Ammon's horn (tissue), 1 donor: ENCODE data around the gene UBE3B.

Experiments used
- DNase-seq: peaks from one replicate; pipeline ENCODE4 v3.0.0-alpha.2; 2016; ENCODE audit warnings: low spot score

Gene UBE3B

GRCh38 chr12:109573029-109573913 lies 95.8 kb downstream of the UBE3B start, which contains the start of the genes MMAB and MVK:
MMAB (minus strand) TSS chr12:109573504; CDS start chr12:109573480, 24 bp downstream.
MVK (plus strand) TSS chr12:109573794; CDS start chr12:109574823, 1,029 bp downstream.
- peak; percentile 99 for DNase-seq

- DNase-seq, result no peak
These were observed 96.4 kb downstream of the UBE3B start for GRCh38 chr12:109573914-109574244.

- no peak for DNase-seq
These were observed 98.2 kb downstream of the UBE3B start for GRCh38 chr12:109575683-109576082.

GRCh38 chr12:109577311-109577710 lies 99.9 kb downstream of the UBE3B start:
- DNase-seq, result no peak

- DNase-seq, result no peak
These were observed 101.0 kb downstream of the UBE3B start for GRCh38 chr12:109578330-109578927.

GRCh38 chr12:109579639-109580038 lies 102.2 kb downstream of the UBE3B start:
- DNase-seq, result no peak

- no peak for DNase-seq
These were observed 102.8 kb downstream of the UBE3B start for GRCh38 chr12:109580272-109580671.

GRCh38 chr12:109580684-109581333 lies 103.4 kb downstream of the UBE3B start:
- DNase-seq, result no peak

- no peak for DNase-seq
These were observed 103.9 kb downstream of the UBE3B start for GRCh38 chr12:109581334-109581691.

- DNase-seq, result no peak
These were observed 104.4 kb downstream of the UBE3B start for GRCh38 chr12:109581856-109582255.

- DNase-seq, result no peak
These were observed 105.2 kb downstream of the UBE3B start for GRCh38 chr12:109582636-109583035.

GRCh38 chr12:109583733-109584132 lies 106.3 kb downstream of the UBE3B start:
- DNase-seq, result no peak
